Measurements from ENCODE around the gene SSB.

SSB gene

DNA sequence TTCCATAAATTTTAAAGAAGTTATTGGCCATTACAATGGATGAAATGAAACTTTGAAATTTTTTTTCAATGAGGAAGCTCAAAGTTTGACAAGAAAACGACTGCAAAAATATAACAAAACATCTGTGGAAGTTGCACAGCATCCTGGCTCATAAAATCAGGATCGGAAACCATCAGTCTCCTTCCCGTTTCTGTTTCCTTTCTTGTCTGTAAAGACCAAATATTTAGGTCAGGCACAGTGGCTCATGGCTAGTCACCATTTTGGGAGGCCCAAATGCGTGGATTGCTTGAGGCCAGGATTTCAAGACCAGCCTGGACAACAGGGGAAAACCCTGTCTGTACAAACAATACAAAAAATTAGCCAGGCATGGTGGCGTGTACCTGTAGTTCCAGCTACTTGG lies 27.6 kb upstream of the SSB start:
- no peak for TF ChIP-seq CTCF (IDR thresholded peaks at IDR 0.05)
- no peak overlapping the region for H3K27ac ChIP-seq
- no peak for DNase-seq (ENCODE audit: low spot score)
- H3K4me3 ChIP-seq, result no peak overlapping the region

GRCh38 chr2:169771612-169772011 lies 27.1 kb upstream of the SSB start:
- no peak overlapping the region for H3K27ac ChIP-seq
- no peak for DNase-seq (ENCODE audit: low spot score)
- no peak for TF ChIP-seq CTCF (IDR thresholded peaks at IDR 0.05)

DNA sequence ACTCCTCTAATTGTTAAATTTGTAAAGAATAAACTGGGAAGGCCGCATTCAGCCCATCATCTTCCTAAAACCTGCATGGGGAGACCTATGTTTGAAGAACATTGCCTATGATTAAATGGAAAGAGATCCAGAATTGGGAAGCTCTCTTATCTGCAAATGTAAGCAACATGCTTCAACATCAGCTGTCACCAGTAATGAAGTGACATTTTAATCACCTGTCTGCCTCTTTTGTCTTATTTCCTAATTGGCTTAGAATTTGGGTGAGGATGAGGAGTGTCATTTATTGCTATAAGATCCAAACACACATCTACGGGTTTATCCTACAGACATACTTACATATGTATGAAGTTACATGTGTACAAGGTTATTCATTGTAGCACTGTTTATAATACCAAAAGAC lies 26.0 kb upstream of the SSB start:
- H3K4me3 ChIP-seq, result no peak overlapping the region
- TF ChIP-seq CTCF (IDR thresholded peaks at IDR 0.05), result no peak
- no peak overlapping the region for H3K27ac ChIP-seq
- DNase-seq (ENCODE audit: low spot score), result no peak

More at GRCh38 chr2:169771612-169772011, 27.1 kb upstream of the SSB start:
- no peak overlapping the region for H3K4me3 ChIP-seq

- DNase-seq (ENCODE audit: low spot score), result no peak
- H3K27ac ChIP-seq, result peak overlapping the region in 1 of 2 donors; percentile 32
- no peak for TF ChIP-seq CTCF (IDR thresholded peaks at IDR 0.05)
- no peak overlapping the region for H3K4me3 ChIP-seq
Measured at GRCh38 chr2:169775354-169775753, 23.3 kb upstream of the SSB start.

- Histone ChIP-seq H3K27ac (peak overlapping the region in 1 of 2 donors; percentile 32), H3K4me3 (no peak overlapping the region)
- no peak for DNase-seq (ENCODE audit: low spot score)
- TF ChIP-seq CTCF (IDR thresholded peaks at IDR 0.05), result no peak
Measured at GRCh38 chr2:169775765-169776164, 22.9 kb upstream of the SSB start.

DNA sequence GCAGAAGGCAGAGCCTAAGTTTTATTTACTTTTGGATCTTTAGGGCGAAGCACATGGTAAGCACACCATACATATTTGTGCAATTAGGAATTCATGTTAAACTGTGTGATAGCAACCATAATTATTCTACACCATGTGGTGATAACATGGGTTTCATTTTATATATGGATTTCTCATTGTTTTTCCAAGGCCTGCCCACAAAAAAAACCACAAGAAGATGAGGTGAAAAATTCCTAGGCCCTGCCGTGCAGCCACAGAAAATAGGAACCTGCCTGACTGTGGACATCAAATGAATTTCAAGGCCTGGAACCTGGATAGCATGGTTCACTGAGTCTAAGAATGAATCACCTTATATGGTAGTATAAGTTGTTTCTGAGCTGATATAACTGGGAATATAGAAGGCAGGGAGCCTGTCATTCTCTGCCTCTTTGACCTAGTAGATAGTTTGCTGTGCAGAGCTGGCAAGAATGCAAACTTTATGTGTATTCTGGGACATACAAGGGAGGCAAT lies 22.4 kb upstream of the SSB start:
- no peak for DNase-seq (ENCODE audit: low spot score)
- no peak overlapping the region for H3K27ac ChIP-seq
- no peak for TF ChIP-seq CTCF (IDR thresholded peaks at IDR 0.05)
- no peak overlapping the region for H3K4me3 ChIP-seq

- H3K27ac ChIP-seq, result no peak overlapping the region
- TF ChIP-seq CTCF (IDR thresholded peaks at IDR 0.05), result no peak
- no peak for DNase-seq (ENCODE audit: low spot score)
- H3K4me3 ChIP-seq, result no peak overlapping the region
Measured at GRCh38 chr2:169778446-169778845, 20.2 kb upstream of the SSB start.

All from coronary artery (tissue), 2 donors.